ENCODE measurements around the gene TMEM164.

The TMEM164 gene

GRCh38 chrX:110089656-110090403 lies 86.9 kb downstream of the TMEM164 start:
- no peak overlapping the region for H3K4me3 ChIP-seq
- no peak overlapping the region for H3K27ac ChIP-seq
- TF ChIP-seq CTCF (IDR thresholded peaks at IDR 0.05): no peak
- DNase-seq (ENCODE audit: low spot score): no peak

- H3K27ac ChIP-seq: no peak overlapping the region
- DNase-seq (ENCODE audit: low spot score): no peak
- H3K4me3 ChIP-seq: no peak overlapping the region
- no peak for TF ChIP-seq CTCF (IDR thresholded peaks at IDR 0.05)
These were observed 95.0 kb downstream of the TMEM164 start for GRCh38 chrX:110097920-110098319.

GRCh38 chrX:110103344-110103743 lies 100.4 kb downstream of the TMEM164 start:
- no peak overlapping the region for H3K4me3 ChIP-seq
- DNase-seq (ENCODE audit: low spot score): no peak
- no peak overlapping the region for H3K27ac ChIP-seq
- no peak for TF ChIP-seq CTCF (IDR thresholded peaks at IDR 0.05)

- no peak for DNase-seq (ENCODE audit: low spot score)
- no peak overlapping the region for H3K4me3 ChIP-seq
- no peak for TF ChIP-seq CTCF (IDR thresholded peaks at IDR 0.05)
- H3K27ac ChIP-seq: no peak overlapping the region
These were observed 101.2 kb downstream of the TMEM164 start for GRCh38 chrX:110104078-110104477.

GRCh38 chrX:110108381-110108821 lies 105.5 kb downstream of the TMEM164 start:
- no peak for DNase-seq (ENCODE audit: low spot score)
- TF ChIP-seq CTCF (IDR thresholded peaks at IDR 0.05): no peak
- Histone ChIP-seq H3K4me3 (no peak overlapping the region), H3K27ac (no peak overlapping the region)

GRCh38 chrX:110114260-110114776 lies 111.4 kb downstream of the TMEM164 start:
- no peak for DNase-seq (ENCODE audit: low spot score)
- H3K27ac ChIP-seq: no peak overlapping the region
- no peak for TF ChIP-seq CTCF (IDR thresholded peaks at IDR 0.05)
- no peak overlapping the region for H3K4me3 ChIP-seq

Measured in coronary artery (tissue), 2 donors.